Measurements from ENCODE around the gene CNMD. TPM values are rescaled to one million over a fixed set of nuclear protein-coding genes. Genes with fewer than 3 reads are reported as not detected.

Gene CNMD
- total and polyA plus RNA-seq, 2 of the 8 experiments (the other 6 are each of a cell fraction or from before 2014, with no cell fraction given): 87.4 to 113 TPM

GRCh38 chr13:52783943-52784342 is 44.3 kb upstream of the CNMD start:
- no peak overlapping the region for H3K27ac ChIP-seq (ENCODE audit: low read depth, low read length)
- no peak overlapping the region for H3K23ac ChIP-seq (ENCODE audit: insufficient read length)
- no peak overlapping the region for H3K56ac ChIP-seq (replicated peaks; ENCODE audit: insufficient read length, low read depth, low read length)
- H4K91ac ChIP-seq (replicated peaks; ENCODE audit: insufficient read length, low read length): no peak overlapping the region
- no peak overlapping the region for H3K4me3 ChIP-seq (ENCODE audit: extremely low read depth in 1 of 4, insufficient read depth in 2 of 4, low read depth in 3 of 4, low read length in 4 of 4)
- no peak overlapping the region for H4K8ac ChIP-seq (ENCODE audit: extremely low read depth, insufficient read depth, low read length)
- H3K23me2 ChIP-seq (ENCODE audit: low read depth, low read length): no peaks in the 10 kb centered on the region
- no peak overlapping the region for H2BK20ac ChIP-seq (ENCODE audit: low read length)
- FAIRE-seq: no peak
- H4K5ac ChIP-seq (ENCODE audit: insufficient read length, low read depth, low read length): no peak overlapping the region
- DNase-seq (ENCODE audit: low read depth in 1 of 2, low spot score in 2 of 2): no peak
- H2BK5ac ChIP-seq (ENCODE audit: low read depth, low read length): no peak overlapping the region
- no peaks in the 10 kb centered on the region for H4K20me1 ChIP-seq (replicated peaks in 1 of 2; ENCODE audit: control insufficient read depth in 1 of 2, insufficient read depth in 2 of 2, low read length in 2 of 2)
- H3K4ac ChIP-seq (replicated peaks; ENCODE audit: insufficient read length, low read depth, low read length): no peak overlapping the region
- H3K27me3 ChIP-seq (replicated peaks in 1 of 4; ENCODE audit: control insufficient read depth in 3 of 4, extremely low read depth in 1 of 4, insufficient read depth in 3 of 4, low read length in 3 of 4): no peaks in the 10 kb centered on the region
- ChIA-PET CTCF (ENCODE audit: partially characterized antibody) (interaction anchor here (0.6 to 2.1 kb wide), 4 partner anchors 10 to 116 kb away, joined by 3 to 8 read pairs (median 4); no protein-coding TSS in a partner anchor), POLR2A (ENCODE audit: partially characterized antibody) (interaction anchor here (1.4 to 1.8 kb wide), 2 partner anchors 10 to 131 kb away, joined by 4 to 5 read pairs; partner anchors contain the start of gene SUGT1)
- H2BK15ac ChIP-seq (ENCODE audit: low read length): no peak overlapping the region
- no peak overlapping the region for H3K18ac ChIP-seq (ENCODE audit: extremely low read depth, low read length)
- no peak overlapping the region for H2BK120ac ChIP-seq (replicated peaks; ENCODE audit: low read depth, low read length)
- no peak overlapping the region for H2AFZ ChIP-seq (ENCODE audit: low read length)
- H3K4me2 ChIP-seq (ENCODE audit: insufficient read depth in 1 of 2, low read depth in 2 of 2, low read length in 2 of 2): no peak overlapping the region
- TF ChIP-seq SUZ12 (IDR thresholded peaks at IDR 0.05; ENCODE audit: low read length) (no peak), MAFK (IDR thresholded peaks at IDR 0.05; ENCODE audit: low read depth, low read length) (peak; percentile 46; the same call in 1 of the 2 replicates)
- H3K14ac ChIP-seq (ENCODE audit: insufficient read length): no peak overlapping the region
- no peak overlapping the region for H2AK5ac ChIP-seq (ENCODE audit: low read depth, low read length)
- H3K79me1 ChIP-seq (ENCODE audit: low read depth, low read length): no peaks in the 10 kb centered on the region
- no peak overlapping the region for H3K9ac ChIP-seq (replicated peaks in 1 of 4; ENCODE audit: extremely low read depth in 1 of 4, low read depth in 3 of 4, low read length in 3 of 4)
- H3K36me3 ChIP-seq (ENCODE audit: control insufficient read depth in 2 of 4, insufficient read depth in 4 of 4, low read length in 3 of 4): no peaks in the 10 kb centered on the region
- no peaks in the 10 kb centered on the region for H3K79me2 ChIP-seq (ENCODE audit: control insufficient read depth in 1 of 2, insufficient read depth in 2 of 2, low read length in 2 of 2)
- no peaks in the 10 kb centered on the region for H3K9me3 ChIP-seq (ENCODE audit: insufficient read depth in 2 of 2, low read depth in 1 of 2, low read length in 1 of 2)
- no peak overlapping the region for H2BK12ac ChIP-seq (ENCODE audit: low read depth, low read length)
- H3K4me1 ChIP-seq (replicated peaks in 1 of 4; ENCODE audit: control insufficient read depth in 3 of 4, insufficient read depth in 4 of 4, low read length in 3 of 4): peaks cover 0 to 7% (median 0%) of the 10 kb centered on the region in 4 experiments; a peak in 1 of 7 replicates

All from H1 (cell line).